Epithelial cell of prostate (primary cell): ENCODE results near the gene TMEM220.

Experiments used
- DNase-seq: peaks from one replicate; pipeline ENCODE4 v3.0.0-alpha.2; 2011; ENCODE audit warnings: low read depth, low spot score
- H3K27ac ChIP-seq: fragments of 450-650 bp; 2 replicates; pipeline ENCODE4 v1.5.1; 2017; ENCODE audit warnings: mild to moderate bottlenecking

Gene TMEM220

DNA sequence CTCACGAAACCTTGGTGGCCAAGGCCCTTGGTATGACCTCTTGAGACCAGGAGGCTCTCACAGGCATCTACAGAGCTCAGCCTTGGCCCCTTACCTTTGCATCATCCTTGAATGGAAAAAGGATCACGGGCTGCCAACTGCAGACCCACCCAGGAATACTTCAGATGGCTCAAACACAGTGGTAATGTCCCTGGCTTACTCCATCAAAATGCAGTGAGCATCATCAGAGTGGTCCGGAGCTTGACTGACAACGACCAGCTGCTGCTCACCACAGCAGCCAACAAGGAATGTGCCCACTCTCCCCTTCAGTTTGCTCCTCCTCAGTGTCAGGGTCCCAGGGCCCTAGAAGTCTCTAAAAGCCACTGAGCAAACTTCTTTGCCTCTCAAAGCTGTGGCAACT, 55.1 kb downstream of the TMEM220 start:
- H3K27ac ChIP-seq, result no peak overlapping the region
- no peak for DNase-seq

DNA sequence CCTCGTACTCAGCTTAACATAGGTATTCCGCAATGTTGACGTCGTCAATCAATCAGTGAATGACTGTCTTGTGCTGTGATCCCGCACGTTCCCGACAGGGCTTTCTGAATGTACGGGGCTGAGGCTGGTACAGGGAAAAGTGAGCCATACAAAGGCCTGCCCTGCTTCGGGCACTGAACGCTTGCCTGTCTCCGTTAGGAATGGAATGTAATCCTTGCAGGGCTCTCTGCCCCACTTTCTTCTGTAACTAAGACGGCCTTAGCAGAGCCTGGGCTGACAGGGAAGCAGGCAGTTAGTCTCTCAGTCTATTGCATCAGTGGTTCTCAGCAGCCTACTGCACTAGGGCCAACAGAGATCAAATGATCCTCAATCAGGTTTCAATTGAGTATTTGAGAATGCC, 56.5 kb downstream of the TMEM220 start:
- no peak overlapping the region for H3K27ac ChIP-seq

DNA sequence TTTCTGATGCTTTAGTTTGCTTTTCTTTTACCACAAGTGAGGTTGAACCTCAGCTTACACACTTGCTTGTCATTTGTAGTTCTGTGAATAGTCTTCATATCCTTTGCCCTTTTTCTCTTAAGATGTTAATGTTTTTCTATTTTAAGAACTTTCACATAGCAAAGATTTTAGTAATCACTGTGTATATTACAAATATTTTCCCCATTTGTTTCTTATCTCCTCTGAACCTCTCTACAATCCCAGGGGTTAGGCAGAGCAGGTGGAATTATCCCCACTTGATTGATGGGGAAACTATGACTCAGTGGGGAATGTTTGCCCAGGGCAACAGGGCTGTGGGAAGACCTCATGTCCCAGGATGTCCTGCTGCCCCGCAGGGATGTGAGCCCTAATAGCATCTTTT, 61.0 kb downstream of the TMEM220 start:
- DNase-seq, result no peak
- H3K27ac ChIP-seq, result no peak overlapping the region

More for the DNA sequence above, 56.5 kb downstream of the TMEM220 start:
- no peak for DNase-seq

DNA sequence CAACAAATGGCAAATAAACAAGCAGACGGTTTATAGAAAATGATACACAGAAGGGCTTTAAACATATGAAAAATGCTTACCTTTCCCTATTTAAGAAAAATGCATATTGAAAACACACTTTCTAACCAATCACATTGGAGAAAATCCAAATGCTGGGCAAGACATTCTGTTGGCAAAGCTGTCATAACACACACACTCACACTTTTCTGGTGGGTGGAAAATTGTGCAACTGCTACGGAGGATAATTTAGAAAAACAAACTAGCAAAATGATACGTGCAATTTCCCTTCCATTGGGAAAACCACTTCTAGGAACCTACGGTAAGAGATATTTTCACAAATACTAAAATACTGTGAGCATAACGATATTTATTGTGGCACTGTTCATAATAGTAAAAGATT, 62.9 kb downstream of the TMEM220 start:
- no peak for DNase-seq
- no peak overlapping the region for H3K27ac ChIP-seq

DNA sequence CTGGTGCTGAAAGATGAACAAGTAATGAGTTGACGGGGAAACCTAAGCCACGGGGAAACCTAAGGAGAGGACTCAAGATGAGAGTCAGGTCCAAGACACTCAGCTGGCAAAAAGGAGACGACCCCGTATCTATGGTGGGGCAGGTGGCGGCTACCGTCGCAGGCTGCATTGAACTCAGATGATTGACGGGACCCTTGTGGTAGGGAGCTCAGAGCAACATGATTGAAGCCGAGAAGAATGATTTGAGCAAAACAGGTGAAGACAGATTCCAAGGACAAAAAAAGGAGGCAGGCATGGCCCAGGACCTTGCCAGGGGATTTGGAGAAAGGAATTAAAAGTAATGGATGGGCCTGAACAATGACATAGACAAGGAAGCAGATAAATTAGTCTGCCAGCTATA, 65.3 kb downstream of the TMEM220 start:
- DNase-seq, result no peak
- no peak overlapping the region for H3K27ac ChIP-seq
